Smooth muscle cell of the brain vasculature (primary cell): ENCODE data around the gene PRRC2A.

Experiments
- DNase-seq: peaks from one replicate; pipeline ENCODE4 v3.0.0-alpha.2; 2012; ENCODE audit warnings: low read depth, low spot score

Gene PRRC2A

DNA sequence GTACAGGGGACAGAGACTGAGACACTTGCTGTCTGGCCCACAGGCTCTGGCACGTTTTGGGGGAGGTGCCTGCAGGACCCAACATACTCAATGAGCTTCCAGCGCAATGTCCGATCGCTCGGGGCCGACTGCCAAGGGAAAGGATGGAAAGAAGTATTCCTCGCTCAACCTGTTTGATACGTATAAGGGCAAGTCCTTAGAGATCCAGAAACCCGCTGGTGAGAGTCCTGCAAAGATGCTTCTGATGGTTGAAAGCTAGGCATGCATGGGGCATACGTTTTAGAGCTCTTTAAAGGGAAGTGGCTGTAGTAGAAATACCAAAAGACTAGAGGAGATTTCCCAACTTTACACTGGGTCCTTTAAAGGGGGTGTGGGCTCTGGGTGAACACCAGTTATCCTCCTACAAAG is 2.2 kb downstream of the PRRC2A start:
- DNase-seq = no peak

- DNase-seq = no peak
These were observed 3.6 kb downstream of the PRRC2A start for GRCh38 chr6:31624070-31624469.

DNA sequence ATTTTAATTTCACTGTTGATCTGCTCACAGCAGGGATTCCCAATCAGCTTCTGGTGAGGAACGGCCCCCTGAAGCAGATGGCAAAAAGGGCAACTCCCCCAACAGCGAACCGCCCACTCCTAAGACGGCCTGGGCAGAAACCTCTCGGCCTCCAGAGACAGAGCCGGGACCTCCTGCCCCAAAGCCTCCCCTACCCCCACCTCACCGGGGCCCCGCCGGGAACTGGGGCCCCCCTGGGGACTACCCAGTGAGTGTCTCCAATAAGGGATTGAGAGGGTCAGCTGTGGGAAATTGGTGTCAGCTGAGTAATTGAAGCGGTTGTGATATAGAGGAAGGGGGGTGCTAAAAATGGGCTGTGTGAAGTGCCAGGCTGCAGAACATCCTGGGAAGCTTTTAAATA is 6.4 kb downstream of the PRRC2A start:
- no peak for DNase-seq

DNA sequence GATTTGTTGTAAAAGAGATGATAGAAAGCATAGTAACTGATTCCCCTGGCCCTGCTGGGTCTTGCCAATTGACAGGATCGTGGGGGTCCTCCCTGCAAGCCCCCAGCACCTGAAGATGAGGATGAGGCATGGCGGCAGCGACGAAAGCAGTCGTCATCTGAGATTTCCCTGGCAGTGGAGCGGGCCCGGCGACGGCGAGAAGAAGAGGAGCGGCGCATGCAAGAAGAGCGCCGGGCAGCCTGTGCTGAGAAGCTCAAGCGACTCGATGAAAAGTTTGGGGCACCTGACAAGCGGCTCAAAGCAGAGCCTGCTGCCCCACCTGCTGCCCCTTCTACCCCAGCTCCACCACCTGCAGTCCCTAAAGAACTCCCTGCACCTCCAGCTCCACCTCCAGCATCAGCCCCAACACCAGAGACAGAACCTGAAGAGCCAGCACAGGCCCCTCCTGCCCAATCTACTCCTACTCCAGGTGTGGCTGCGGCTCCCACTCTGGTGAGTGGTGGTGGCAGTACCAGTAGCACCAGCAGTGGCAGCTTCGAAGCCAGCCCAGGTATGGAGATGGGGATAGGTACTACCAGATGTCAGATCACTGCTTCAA is 7.3 kb downstream of the PRRC2A start:
- DNase-seq = no peak

DNA sequence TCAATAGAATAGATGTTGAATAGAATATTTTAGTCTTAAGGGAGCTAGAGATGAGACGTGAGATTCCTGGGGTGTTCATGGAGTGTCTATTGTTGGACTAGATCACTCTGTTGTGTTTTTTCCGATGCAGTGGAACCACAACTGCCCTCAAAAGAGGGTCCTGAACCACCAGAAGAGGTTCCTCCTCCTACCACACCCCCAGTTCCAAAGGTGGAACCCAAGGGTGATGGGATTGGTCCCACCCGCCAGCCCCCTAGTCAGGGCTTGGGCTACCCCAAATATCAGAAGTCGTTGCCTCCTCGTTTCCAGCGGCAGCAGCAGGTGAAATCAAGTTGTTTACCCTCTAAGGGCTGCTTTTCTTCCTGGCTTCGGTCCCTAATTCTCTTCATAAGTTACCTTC is 8.5 kb downstream of the PRRC2A start:
- DNase-seq = no peak

DNA sequence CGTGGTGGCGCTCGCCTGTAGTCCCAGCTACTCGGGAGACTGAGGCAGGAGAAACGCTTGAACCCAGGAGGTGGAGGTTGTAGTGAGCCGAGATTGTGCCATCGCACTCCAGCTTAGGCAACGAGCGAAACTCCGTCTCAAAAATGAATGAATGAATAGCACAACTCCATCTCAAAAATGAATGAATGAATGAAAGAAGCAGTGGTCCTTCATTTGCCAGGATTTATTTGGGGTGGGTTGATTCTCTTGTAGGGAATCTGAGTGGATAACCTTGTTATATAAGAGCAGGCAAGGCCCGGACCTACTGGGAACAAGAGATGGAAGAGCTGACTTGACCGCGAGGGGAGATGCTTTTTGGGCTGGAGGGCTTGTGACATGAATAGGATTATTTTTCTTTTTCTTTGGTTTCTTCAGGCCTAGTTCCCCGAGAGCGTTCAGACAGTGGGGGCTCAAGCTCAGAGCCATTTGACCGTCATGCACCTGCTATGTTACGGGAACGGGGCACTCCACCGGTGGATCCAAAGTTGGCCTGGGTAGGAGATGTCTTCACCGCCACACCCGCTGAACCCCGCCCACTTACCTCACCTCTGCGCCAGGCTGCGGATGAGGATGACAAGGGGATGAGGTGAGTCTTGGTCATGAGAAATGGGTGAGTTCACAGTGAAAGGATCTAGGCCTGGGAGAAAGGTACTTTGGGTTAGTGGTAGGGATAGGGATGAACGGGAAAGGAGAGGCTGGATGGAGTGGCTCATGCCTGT is 9.8 kb downstream of the PRRC2A start:
- no peak for DNase-seq

GRCh38 chr6:31631209-31631608 is 10.7 kb downstream of the PRRC2A start:
- no peak for DNase-seq

GRCh38 chr6:31631681-31632278 is 11.3 kb downstream of the PRRC2A start:
- DNase-seq = no peak

- no peak for DNase-seq
These were observed 11.9 kb downstream of the PRRC2A start for GRCh38 chr6:31632279-31632946.

GRCh38 chr6:31633447-31633846 is 12.9 kb downstream of the PRRC2A start:
- no peak for DNase-seq

GRCh38 chr6:31634131-31634530 is 13.6 kb downstream of the PRRC2A start:
- DNase-seq = no peak

- DNase-seq = no peak
These were observed 14.6 kb downstream of the PRRC2A start for GRCh38 chr6:31634969-31635575.

GRCh38 chr6:31636698-31637596 is 16.4 kb downstream of the PRRC2A start:
- no peak for DNase-seq

DNA sequence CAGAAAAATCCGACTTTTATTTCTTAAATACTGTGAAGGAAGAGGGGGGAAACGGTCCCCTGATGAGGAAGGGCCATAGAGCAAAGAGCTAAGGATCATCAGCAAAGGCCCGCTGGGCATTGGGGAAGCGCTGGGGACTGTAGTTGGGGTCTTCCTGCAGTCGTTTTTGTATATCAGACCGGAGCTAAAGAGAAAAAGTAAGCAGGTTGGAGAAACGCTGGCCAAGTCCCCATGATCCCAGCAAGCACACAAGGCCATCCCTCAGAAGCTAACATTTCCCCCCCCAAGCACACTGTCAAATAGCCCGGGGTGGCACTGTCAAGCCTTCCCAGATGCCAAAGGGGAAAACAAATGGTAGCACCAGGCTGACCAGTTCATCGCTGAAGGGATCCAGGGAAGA is 18.5 kb downstream of the PRRC2A start:
- DNase-seq = no peak

- no peak for DNase-seq
These were observed 18.9 kb downstream of the PRRC2A start for GRCh38 chr6:31639449-31639861.

GRCh38 chr6:31640612-31641011 is 20.1 kb downstream of the PRRC2A start:
- no peak for DNase-seq

DNA sequence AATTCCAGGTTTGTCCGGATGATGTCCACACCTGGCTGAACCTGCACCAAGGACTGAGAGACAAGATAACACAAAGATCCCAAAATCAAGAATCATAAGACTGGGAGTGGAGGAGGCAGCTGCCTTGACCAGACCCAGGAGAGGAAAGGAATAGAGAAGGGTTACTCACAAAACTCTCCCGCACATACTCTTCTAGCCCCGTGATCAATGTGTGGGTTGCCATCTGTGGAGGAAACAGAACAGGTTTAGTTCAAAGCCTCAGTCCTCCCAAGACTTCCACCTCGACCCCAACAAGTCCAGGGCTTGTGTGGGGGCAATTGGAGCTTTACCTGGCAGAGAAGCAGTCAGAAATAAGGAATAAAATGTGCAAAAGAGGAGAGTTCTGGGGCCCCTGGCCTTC is 20.9 kb downstream of the PRRC2A start:
- no peak for DNase-seq

DNA sequence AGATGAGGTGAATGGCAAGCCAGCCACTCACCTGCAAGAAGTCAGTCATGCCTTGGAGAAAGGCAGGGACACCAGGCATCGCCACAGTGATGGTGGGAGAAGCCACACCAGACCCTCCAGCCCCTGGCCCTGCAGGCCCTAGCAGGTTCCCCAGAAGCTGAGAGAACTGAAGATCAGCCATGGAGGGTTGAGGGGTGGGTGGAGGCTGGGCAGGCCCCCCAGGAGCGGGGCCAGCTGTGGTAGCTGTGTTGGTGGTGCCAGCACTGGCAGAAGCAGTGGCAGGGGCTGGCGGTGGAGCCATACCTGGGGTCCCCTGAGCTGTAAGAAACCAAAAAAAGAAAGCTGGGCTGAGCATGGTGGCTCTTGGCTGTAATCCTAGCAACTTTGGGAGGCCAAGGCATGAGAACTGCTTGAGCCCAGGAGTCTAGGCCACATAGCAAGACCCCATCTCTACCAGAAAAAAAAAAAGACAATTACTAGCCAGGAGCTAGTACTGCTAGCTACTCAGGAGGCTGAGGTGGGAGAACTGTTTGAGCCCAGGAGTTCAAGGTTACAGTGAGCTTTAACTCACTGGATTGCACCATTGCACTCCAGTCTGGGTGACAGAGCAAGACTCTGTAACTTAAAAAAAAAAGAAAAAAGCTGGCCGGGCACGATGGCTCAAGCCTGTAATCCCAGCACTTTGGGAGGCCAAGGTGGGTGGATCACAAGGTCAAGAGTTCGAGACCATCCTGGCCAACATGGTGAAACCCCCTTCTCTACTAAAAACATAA is 22.5 kb downstream of the PRRC2A start:
- no peak for DNase-seq

DNA sequence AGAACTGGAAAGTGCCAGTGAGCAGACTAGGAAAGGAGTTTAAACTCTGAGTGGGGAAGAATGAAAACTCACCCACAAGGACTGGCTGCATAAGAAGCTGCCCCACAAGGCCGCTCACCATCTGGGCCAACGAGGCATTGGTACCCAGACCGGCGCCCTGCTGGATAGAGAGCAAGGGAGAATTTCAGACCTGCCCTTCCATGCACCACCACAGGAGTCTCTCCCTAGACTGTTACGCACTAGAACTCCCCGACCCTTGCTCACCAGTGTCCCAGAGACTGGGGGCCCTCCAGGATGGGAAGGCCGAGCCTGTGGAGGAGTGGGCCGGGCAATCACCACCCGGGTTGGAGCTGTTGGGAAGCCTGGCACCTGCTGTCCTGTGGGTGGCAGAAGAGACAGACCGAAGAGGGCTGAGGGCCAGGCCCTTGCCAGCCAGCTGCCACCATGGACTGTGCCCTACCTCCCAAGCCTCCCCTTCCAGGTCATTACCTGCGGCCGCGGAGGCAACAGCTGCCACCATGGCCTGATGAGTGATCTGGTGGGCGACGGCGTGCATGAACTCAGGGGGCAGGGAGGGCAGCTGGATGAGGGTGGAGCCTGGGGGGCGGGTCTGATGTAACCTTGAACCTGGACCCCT is 23.4 kb downstream of the PRRC2A start:
- no peak for DNase-seq

DNA sequence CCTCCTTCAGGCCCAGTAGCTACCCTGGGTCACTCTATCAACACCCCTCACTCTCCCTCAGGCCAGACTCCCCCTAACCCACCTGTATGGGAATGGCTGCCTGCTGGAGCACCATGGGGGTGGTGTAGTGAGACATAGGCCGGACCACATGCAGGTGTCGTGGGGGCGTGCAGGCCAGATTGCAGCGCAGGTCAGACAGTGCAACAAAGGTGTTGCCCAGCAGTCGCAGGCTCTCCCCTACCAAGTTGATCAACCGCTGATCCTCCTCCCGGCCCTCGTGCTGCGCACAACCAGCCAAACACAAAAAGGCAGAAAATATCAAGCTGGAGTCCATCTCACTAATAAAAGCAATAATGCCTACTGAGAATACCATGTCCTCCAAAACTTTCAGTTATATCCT is 24.8 kb downstream of the PRRC2A start:
- no peak for DNase-seq
